GM21526 (cell line): ENCODE measurements around the gene ZNF729.
"Not testable (repeated sequence)": the region's sequence is repeated elsewhere in the genome, so short reads cannot be mapped to it uniquely, and the experiment has no call there.

Experiments used
- ATAC-seq: cut with Tn5 transposase; IDR thresholded peaks from one replicate; pipeline ENCODE4 v1.9.1; 2021; ENCODE audit warnings: moderate library complexity; ENCODE audit not compliant: unreplicated experiment, low FRiP score

Gene ZNF729

GRCh38 chr19:22286151-22286810, at the start of gene ZNF729:
ZNF729 (plus strand) TSS chr19:22286441; CDS start chr19:22286526, 85 bp downstream.
- no peak for ATAC-seq

DNA sequence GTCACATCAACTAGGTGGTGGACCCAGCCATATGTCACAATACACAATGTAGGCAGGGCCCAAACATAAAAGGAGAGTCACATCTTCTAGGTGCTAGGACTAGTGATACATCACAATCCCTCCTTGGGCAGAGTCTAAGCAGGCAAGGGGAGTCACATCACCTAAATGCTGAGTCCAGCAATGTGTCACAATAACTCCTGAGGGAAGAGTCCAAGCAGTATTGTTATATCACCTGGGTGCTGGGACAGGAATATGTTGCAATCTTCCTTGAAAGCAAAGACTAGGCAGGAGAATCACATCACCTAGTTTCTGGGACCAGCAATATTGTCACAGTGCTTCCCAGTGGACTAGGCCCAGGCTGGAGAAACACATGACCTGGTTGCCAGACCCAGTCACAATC, 29.4 kb upstream of the ZNF729 start:
- no peak for ATAC-seq

DNA sequence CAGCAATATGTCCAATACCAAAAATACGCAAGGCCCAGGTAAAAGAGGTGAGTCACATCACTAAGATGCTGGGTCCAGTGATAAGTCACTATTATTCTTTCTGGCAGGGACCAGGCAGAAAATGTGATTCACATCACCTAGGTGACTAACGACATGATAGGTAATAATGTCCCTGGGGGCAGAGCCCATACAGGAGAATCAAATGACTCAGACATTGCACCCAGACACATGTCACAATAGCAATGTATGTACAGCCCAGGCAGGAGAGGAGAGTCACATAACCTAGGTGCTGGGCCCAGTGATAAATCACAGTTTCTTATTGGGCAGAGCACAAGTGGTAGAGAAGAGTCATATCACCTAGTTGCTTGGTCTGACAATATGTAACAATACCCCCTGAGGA, 28.9 kb upstream of the ZNF729 start:
- ATAC-seq, result no peak

GRCh38 chr19:22257916-22258315, 28.3 kb upstream of the ZNF729 start:
- no peak for ATAC-seq

- no peak for ATAC-seq
These were observed 25.7 kb upstream of the ZNF729 start for GRCh38 chr19:22260499-22260898.

DNA sequence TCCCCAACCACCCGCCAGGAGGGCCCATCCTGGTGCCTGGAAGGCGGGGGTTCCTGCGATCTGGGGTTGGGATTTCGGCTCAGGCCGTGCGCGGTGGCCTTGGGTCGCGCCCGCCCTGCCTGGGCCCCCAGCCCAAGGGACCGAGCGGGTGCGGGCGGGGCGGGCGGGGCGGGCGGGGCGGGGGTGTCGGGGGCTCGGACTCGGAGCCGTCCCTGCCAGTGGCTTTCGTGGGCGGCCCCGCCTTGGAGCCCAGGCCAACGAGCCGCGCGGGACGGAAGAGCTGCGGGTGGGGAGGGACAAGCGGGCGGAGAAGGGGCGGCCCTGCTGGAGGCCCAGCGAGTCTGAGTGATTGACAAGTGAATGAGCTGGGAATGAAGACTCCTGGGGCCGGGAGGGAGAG, 24.6 kb upstream of the ZNF729 start:
- no peak for ATAC-seq

- no peak for ATAC-seq
These were observed 23.1 kb upstream of the ZNF729 start for GRCh38 chr19:22263121-22263520.

- ATAC-seq, result not testable (repeated sequence)
These were observed 35.3 kb downstream of the ZNF729 start for GRCh38 chr19:22321554-22321953.

DNA sequence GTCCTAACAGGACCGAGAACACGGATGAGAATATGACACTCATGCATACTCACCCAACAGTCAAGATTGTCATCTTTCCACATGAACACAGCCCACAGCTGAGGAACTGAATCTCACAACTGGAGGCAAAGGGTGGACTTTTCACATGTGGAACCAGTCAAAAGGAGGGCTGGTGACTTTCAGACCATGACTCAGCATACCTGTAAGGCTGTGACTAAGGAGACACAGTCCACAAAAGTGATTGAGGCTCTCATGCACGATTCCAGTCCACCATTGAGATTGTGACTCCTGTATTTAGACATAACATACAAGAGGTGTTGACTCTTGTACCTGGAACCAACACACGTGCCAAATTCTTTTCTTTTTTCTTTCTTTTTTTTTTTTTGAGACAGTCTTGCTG, 40.0 kb downstream of the ZNF729 start:
- ATAC-seq, result no peak

DNA sequence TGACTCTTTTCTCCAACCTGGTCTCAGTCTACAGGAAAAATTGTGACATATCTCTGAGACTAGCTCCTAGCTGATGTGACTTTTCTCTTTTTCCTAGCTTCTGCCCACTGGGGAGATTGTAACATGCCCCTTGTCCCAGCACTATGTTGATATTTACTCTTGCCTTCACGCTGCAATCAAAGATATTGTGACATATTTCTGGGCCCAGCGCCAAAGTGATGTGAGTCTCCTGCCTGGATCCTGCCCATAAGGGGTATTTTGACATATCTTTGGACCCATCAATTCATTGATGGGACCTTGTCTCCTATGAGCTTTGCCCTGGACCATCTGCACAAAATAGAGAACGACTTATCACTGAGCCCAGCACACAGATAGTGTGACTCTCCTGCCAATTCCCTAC, 41.1 kb downstream of the ZNF729 start:
- ATAC-seq, result no peak

GRCh38 chr19:22331521-22331920, 45.3 kb downstream of the ZNF729 start:
- ATAC-seq, result no peak

DNA sequence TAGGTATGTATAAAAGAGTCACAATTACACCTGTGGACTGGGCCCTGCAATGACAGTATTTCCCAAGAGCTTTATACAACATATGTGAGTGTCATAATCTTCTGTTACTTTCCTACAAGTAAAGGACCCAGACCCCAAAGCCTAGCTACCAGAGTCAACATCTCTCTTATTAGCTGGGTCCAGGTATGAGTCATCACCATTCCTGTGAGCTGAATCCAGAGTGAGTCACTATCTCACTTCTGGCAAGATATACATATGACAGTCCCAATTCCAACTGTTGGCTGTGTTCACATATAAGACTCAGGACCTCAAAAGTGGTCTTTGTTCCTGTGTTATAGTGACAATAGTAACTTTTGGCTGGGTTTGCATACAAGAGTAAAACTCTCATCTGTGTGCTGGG, 46.7 kb downstream of the ZNF729 start:
- ATAC-seq, result no peak

GRCh38 chr19:22335716-22336115, 49.5 kb downstream of the ZNF729 start:
- ATAC-seq, result no peak

DNA sequence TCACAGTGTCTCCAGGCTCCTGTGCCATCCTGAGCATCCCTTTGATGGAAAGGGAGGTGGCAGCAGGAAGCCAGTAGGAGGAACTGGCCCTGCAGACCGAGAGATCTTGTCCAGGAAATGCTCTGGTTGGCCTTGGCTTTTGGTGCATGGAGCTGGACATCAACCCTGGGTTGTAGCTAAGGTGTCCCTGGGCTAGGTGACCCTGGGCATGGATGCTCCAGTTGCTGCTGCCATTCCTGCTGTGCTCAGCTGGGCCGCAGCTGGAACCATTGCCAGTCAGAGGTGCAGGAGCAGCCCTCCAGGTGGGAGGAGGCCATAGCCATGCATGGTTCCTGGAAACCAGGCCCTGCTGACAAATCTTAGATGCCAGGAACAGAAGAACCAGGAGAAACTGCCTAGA, 68.4 kb downstream of the ZNF729 start:
- ATAC-seq, result no peak
